Glutamatergic neuron (in vitro differentiated cells): Measurements from ENCODE around the gene MGAT4B. TPM values are rescaled to one million over a fixed set of nuclear protein-coding genes. Genes with fewer than 3 reads are reported as not detected.

Source experiments
- DNase-seq: peaks from one replicate; pipeline ENCODE4 v3.0.0; 2022
- H3K27ac Mint-ChIP-seq: one replicate; pipeline ENCODE4 v1.8.0; 2020; ENCODE audit warnings: mild to moderate bottlenecking, mixed read lengths, inconsistent platforms; ENCODE audit not compliant: unreplicated experiment
- H3K27me3 Mint-ChIP-seq: one replicate; pipeline ENCODE4 v1.8.0; 2020; ENCODE audit warnings: mild to moderate bottlenecking, moderate library complexity, mixed read lengths, inconsistent platforms; ENCODE audit not compliant: unreplicated experiment
- H3K36me3 Mint-ChIP-seq: one replicate; pipeline ENCODE4 v1.8.0; 2020; ENCODE audit warnings: mild to moderate bottlenecking, mixed read lengths, inconsistent platforms; ENCODE audit not compliant: unreplicated experiment
- H3K4me1 Mint-ChIP-seq: one replicate; pipeline ENCODE4 v1.8.0; 2020; ENCODE audit warnings: mild to moderate bottlenecking, low read depth, mixed read lengths, inconsistent platforms; ENCODE audit not compliant: unreplicated experiment
- H3K4me3 Mint-ChIP-seq: one replicate; pipeline ENCODE4 v1.8.0; 2020; ENCODE audit warnings: mild to moderate bottlenecking, mixed read lengths, inconsistent platforms; ENCODE audit not compliant: unreplicated experiment
- H3K9me3 Mint-ChIP-seq: one replicate; pipeline ENCODE4 v1.8.0; 2020; ENCODE audit warnings: mild to moderate bottlenecking, moderate library complexity, mixed read lengths, inconsistent platforms; ENCODE audit not compliant: unreplicated experiment
- total RNA-seq: library from RNA; stranded (reverse); fragmentation: NEBNext Ultra II Directional; extraction: Animal tissue kit (Norgen Biotek cat#: 25700); gene quantifications from one replicate; pipeline ENCODE4 v1.2.1, GENCODE V29; 2021; ENCODE audit not compliant: unreplicated experiment
- TF ChIP-seq, protein P1 (sequence below): fragments of 200-600 bp; sonication (generic); IDR thresholded peaks from one replicate; pipeline ENCODE4 v1.5.0; 2021; ENCODE audit not compliant: partially characterized antibody, unreplicated experiment

Gene MGAT4B
- total RNA-seq, 1 donor from 2014 or later = 140 TPM

DNA sequence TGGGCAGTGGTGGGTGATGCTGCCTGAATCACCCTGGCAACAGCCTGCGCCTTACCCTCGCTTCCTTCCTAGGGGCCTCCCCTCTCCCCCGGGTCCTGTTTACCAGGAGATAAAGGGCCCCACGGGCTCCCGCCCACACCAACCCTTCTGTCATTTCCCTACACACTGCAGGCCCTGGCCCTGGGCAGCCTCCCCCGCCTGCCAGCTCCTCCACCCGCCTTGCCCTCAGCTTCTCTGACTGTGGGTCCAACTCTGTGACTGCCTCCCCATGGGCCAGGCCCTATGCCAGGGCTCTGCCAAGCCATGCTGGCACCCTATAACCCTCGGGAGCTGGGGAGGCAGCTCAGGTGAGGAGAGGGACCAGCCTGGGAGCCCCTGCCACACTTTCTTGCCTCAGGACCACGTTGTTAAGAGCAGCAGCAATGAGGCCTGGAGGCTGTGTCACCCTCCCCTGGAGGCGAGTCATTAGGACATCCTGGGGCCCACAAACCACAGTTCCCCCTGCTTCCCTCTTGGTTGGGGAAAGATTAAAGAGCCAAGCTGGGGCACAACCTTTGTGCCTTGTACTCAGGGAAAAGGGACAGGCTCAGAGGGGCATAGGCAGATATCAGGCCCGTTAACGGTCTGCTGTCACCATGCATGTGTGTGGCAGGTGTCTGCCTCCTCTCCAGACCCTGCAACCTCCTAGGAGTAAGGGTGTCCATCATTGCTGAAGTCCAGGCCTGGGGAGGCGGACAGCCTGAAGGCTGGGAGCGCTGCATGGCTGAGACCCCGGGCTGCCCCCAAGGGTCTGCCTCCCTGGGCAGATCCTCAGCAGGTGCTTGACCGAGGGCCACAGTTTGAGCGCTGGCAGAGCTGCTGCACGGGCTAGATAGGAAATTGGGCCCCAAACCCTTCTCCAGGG lies 2.8 kb downstream of the MGAT4B start:
- no peak for DNase-seq
- H3K27ac Mint-ChIP-seq = no peak overlapping the region
- H3K9me3 Mint-ChIP-seq = peaks cover 7% of the 10 kb centered on the region
- peaks cover 2% of the 10 kb centered on the region for H3K27me3 Mint-ChIP-seq
- peaks cover 4% of the 10 kb centered on the region for H3K4me1 Mint-ChIP-seq
- peak overlapping the region; percentile 84 for H3K4me3 Mint-ChIP-seq
- TF ChIP-seq, protein P1, sequence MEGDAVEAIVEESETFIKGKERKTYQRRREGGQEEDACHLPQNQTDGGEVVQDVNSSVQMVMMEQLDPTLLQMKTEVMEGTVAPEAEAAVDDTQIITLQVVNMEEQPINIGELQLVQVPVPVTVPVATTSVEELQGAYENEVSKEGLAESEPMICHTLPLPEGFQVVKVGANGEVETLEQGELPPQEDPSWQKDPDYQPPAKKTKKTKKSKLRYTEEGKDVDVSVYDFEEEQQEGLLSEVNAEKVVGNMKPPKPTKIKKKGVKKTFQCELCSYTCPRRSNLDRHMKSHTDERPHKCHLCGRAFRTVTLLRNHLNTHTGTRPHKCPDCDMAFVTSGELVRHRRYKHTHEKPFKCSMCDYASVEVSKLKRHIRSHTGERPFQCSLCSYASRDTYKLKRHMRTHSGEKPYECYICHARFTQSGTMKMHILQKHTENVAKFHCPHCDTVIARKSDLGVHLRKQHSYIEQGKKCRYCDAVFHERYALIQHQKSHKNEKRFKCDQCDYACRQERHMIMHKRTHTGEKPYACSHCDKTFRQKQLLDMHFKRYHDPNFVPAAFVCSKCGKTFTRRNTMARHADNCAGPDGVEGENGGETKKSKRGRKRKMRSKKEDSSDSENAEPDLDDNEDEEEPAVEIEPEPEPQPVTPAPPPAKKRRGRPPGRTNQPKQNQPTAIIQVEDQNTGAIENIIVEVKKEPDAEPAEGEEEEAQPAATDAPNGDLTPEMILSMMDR = no peak
- H3K36me3 Mint-ChIP-seq = peaks cover 4% of the 10 kb centered on the region

DNA sequence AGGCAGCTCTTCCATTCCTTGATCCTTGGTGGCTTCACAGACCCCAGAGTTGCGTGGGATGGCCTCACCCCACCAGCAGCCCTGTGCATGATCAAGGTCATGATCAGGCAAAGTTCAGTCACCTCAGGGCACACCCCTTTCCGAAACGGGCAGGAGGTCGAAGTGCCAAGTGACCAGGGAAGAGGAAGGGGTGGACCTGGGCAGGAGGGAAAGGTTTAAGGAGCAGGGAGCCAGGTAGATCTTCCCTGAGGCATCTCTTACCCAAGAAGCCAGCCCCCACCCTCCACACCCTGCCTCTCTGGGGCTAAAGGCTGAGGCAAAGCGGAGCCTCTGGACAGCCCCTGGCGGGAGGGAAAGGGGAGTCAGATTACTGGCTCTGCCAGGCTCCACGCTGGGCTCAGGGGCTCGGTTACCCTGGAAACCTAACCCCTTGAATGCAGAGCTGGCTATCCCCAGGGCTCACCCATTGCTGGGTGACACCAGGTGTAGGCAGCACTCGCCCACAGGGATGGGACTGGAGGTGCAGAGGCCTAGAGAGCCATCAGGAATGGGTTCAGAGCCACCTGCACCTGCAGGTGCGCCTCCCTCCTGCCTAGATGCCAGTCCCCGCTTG lies 3.6 kb downstream of the MGAT4B start:
- peaks cover 2% of the 10 kb centered on the region for H3K27me3 Mint-ChIP-seq

DNA sequence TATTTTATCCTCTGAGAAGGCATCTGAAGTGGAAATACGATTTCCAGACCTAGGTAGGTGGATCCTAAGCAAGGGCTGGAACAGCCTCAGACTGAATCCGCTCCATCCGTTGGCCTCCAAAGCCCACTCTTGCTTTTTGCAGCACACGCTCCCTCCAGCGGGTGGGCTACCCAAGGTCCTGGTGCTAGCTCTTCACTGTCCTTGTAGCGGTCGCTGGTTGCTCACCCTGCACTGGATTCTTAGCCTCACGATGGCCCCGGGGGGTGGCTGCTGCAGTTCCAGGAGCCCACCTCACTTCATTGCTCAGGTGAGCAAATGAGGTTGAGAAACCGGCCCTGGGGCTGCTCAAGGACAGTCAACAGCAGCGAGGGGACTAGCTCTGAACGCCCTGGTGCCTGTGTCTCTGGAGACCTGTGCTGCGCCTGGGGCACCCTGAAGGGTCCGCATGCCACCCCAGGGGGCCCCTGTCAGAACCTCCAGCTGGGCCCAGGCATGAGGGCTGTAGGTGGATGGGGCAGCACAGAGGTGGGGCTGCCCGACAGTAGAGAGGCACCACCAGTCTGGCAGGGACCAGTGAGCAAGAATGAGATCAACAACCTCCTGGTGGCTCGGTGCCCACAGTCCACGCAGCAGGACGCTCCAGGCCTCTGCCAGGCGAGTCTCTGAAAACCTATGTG lies 4.3 kb downstream of the MGAT4B start:
- Mint-ChIP-seq H3K27ac (no peak overlapping the region), H3K4me1 (peaks cover 4% of the 10 kb centered on the region), H3K27me3 (peaks cover 4% of the 10 kb centered on the region), H3K4me3 (no peak overlapping the region), H3K36me3 (peaks cover 4% of the 10 kb centered on the region), H3K9me3 (peaks cover 6% of the 10 kb centered on the region)
- TF ChIP-seq, protein P1 = no peak
- no peak for DNase-seq

More for the DNA sequence above, 3.6 kb downstream of the MGAT4B start:
- H3K27ac Mint-ChIP-seq = no peak overlapping the region
- H3K36me3 Mint-ChIP-seq = peaks cover 4% of the 10 kb centered on the region
- no peak for DNase-seq
- TF ChIP-seq, protein P1 = no peak
- no peak overlapping the region for H3K4me3 Mint-ChIP-seq
- H3K4me1 Mint-ChIP-seq = peaks cover 4% of the 10 kb centered on the region
- peaks cover 7% of the 10 kb centered on the region for H3K9me3 Mint-ChIP-seq

DNA sequence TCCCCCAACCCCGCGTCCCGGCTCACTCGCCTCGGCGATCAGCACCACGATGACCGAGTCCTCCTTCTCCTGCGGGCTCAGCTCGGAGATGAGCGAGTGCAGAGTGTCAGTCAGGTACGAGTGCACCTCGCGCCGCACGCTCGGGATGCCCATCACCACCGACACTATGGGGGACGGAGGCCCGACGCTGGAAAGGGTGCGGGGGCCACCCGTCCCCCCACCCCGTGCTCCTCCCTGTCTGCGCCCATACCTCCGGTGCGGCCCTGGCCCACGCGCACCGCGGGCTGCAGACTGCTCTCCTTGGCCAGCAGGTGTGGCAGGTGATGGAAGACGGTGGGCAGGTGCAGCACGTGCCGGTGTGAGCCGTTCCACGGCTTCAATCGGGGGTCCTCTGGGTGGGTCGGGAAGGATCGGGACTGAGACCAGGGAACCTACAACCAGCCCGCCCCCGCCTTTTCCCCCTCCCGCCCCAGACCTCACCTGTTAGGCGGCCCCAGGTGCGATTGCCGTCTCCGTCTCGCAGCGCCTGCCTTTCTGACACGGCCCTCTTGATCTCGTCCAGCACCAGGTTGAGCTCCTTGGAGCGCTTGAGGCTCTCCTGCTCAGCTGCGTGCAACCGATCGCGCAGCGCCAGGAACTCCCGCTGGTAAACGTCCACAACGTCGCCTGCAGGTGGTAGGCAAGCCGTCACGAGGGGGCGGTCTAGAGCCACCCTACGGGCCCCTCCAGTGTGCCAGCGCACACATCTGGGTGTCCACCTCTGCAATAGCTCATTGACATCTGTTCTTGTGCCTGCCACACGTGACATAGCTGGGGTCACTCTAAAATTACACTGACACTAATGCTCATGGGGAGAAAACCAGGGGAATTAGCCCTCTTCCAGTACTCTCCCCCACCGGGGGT lies 5.1 kb downstream of the MGAT4B start:
- peaks cover 4% of the 10 kb centered on the region for H3K4me1 Mint-ChIP-seq
- no peak overlapping the region for H3K27ac Mint-ChIP-seq

More for the DNA sequence above, 5.1 kb downstream of the MGAT4B start:
- peak; percentile 77 for DNase-seq
- H3K36me3 Mint-ChIP-seq = peaks cover 9% of the 10 kb centered on the region
- H3K27me3 Mint-ChIP-seq = peaks cover 10% of the 10 kb centered on the region
- peaks cover 7% of the 10 kb centered on the region for H3K9me3 Mint-ChIP-seq
- TF ChIP-seq, protein P1 = peak; percentile 59
- no peak overlapping the region for H3K4me3 Mint-ChIP-seq
